Liver (tissue), 3 donors: ENCODE measurements around the gene CD247.

Experiments
- CTCF ChIP-seq: fragments of 150-350 bp; IDR thresholded peaks from 2 replicates; pipeline ENCODE4 v1.5.1; 2017; ENCODE audit warnings: improper control_type of control experiment, low read depth, low read length; ENCODE audit not compliant: missing input control
- FOXA2 ChIP-seq: IDR thresholded peaks from 2 replicates; pipeline ENCODE4 v1.6.1; 2016; ENCODE audit warnings: antibody characterized with exemption
- GABPA ChIP-seq, 2 donors: IDR thresholded peaks in 1 of 2; conservative IDR thresholded peaks in 1 of 2; 2 replicates each; pipeline ENCODE4 v1.6.1; 2016; ENCODE audit warnings: antibody characterized with exemption in 2 of 2, mild to moderate bottlenecking in 1 of 2, moderate library complexity in 1 of 2
- JUND ChIP-seq, 2 donors: IDR thresholded peaks; 2 replicates each; pipeline ENCODE4 v1.6.1; 2016; ENCODE audit warnings: antibody characterized with exemption in 2 of 2
- MAX ChIP-seq: IDR thresholded peaks from 2 replicates; pipeline ENCODE4 v1.6.1; 2016; ENCODE audit warnings: antibody characterized with exemption
- NR2F2 ChIP-seq: IDR thresholded peaks from 2 replicates; pipeline ENCODE4 v1.6.1; 2016; ENCODE audit warnings: antibody characterized with exemption
- RAD21 ChIP-seq, 2 donors: IDR thresholded peaks; 2 replicates each; pipeline ENCODE4 v1.6.1; 2016; ENCODE audit warnings: antibody characterized with exemption in 2 of 2, mild to moderate bottlenecking in 2 of 2
- YY1 ChIP-seq: IDR thresholded peaks from 2 replicates; pipeline ENCODE4 v1.6.1; 2016; ENCODE audit warnings: antibody characterized with exemption, mild to moderate bottlenecking
- TF ChIP-seq, protein P1 (sequence below): IDR thresholded peaks from 2 replicates; pipeline ENCODE4 v1.6.1; 2016; ENCODE audit warnings: antibody characterized with exemption
- donor health status: healthy.
- donor health status: healthy.

DNA sequence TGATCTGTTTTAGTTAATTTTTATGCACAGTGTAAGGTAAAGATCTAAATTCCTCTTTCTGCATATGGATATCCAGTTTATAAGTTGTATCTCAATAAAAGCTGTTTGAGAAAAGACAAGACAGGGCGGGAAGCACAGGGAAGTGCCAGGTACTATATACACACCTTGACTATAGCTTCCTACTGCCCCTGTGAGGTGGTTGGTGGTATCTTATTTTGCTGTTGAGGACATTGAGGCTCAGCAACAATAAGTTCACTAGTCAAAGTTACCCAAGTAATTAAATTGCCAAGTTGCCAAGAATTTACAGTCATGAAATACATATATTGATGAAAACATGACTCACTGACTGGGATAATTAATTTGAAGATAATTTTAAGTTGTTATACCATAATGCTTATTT lies 109.1 kb downstream of the CD247 start:
- TF ChIP-seq CTCF (peak; percentile 19), MAX (no peak), GABPA (IDR thresholded peaks at IDR 0.05 in 1 of 2, conservative IDR thresholded peaks at IDR 0.05 in 1 of 2) (no peak), RAD21 (IDR thresholded peaks at IDR 0.05) (peak; percentile 41 to 62), FOXA2 (no peak), YY1 (no peak), NR2F2 (no peak), JUND (IDR thresholded peaks at IDR 0.05) (no peak)
- TF ChIP-seq, protein P1, sequence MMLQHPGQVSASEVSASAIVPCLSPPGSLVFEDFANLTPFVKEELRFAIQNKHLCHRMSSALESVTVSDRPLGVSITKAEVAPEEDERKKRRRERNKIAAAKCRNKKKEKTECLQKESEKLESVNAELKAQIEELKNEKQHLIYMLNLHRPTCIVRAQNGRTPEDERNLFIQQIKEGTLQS: no peak
